Stimulated activated CD8-positive, alpha-beta memory T cell treated with anti-CD3 and anti-CD28 coated beads, Interleukin-12 subunit alpha, Interleukin-12 subunit beta, amount 100 ng/mL, for 24 hours (primary cell): ENCODE data around the gene KRR1.
"Not testable (repeated sequence)": the region's sequence is repeated elsewhere in the genome, so short reads cannot be mapped to it uniquely, and the experiment has no call there.

Experiments
- DNase-seq: peaks from one replicate; pipeline ENCODE4 v3.0.0-alpha.2; 2020; ENCODE audit errors: extremely low read depth

The KRR1 gene

GRCh38 chr12:75525263-75525662 is 13.9 kb upstream of the KRR1 start:
- DNase-seq = no peak

GRCh38 chr12:75522124-75522523 is 10.7 kb upstream of the KRR1 start:
- DNase-seq = not testable (repeated sequence)

GRCh38 chr12:75521224-75521623 is 9.8 kb upstream of the KRR1 start:
- not testable (repeated sequence) for DNase-seq

- no peak for DNase-seq
Measured at GRCh38 chr12:75509621-75510020, 1.8 kb downstream of the KRR1 start.

- DNase-seq = no peak
Measured at GRCh38 chr12:75508159-75508558, 3.2 kb downstream of the KRR1 start.

GRCh38 chr12:75507086-75507485 is 4.3 kb downstream of the KRR1 start:
- DNase-seq = no peak

GRCh38 chr12:75505706-75506312 is 5.6 kb downstream of the KRR1 start:
- DNase-seq = no peak

- no peak for DNase-seq
Measured at GRCh38 chr12:75503866-75504265, 7.5 kb downstream of the KRR1 start.

- no peak for DNase-seq
Measured at GRCh38 chr12:75503459-75503858, 8.0 kb downstream of the KRR1 start.

- no peak for DNase-seq
Measured at GRCh38 chr12:75491169-75491568, 20.2 kb downstream of the KRR1 start.

- DNase-seq = no peak
Measured at GRCh38 chr12:75489613-75490210, 21.7 kb downstream of the KRR1 start.

- DNase-seq = no peak
Measured at GRCh38 chr12:75489187-75489586, 22.2 kb downstream of the KRR1 start.

GRCh38 chr12:75488553-75488952 is 22.9 kb downstream of the KRR1 start:
- DNase-seq = no peak

- DNase-seq = no peak
Measured at GRCh38 chr12:75487308-75487707, 24.1 kb downstream of the KRR1 start.

GRCh38 chr12:75484450-75484849 is 27.0 kb downstream of the KRR1 start:
- not testable (repeated sequence) for DNase-seq

- no peak for DNase-seq
Measured at GRCh38 chr12:75483431-75483830, 28.0 kb downstream of the KRR1 start.

GRCh38 chr12:75482646-75483045 is 28.8 kb downstream of the KRR1 start:
- no peak for DNase-seq

- no peak for DNase-seq
Measured at GRCh38 chr12:75481774-75482173, 29.6 kb downstream of the KRR1 start.

- DNase-seq = no peak
Measured at GRCh38 chr12:75481013-75481705, 30.2 kb downstream of the KRR1 start.

- DNase-seq = no peak
Measured at GRCh38 chr12:75480469-75480949, 30.9 kb downstream of the KRR1 start, which contains the start of gene GLIPR1. Gene GLIPR1 (plus strand): TSS chr12:75480755. CDS start chr12:75480881, 126 bp downstream.

- DNase-seq = no peak
Measured at GRCh38 chr12:75479963-75480461, 31.4 kb downstream of the KRR1 start.

GRCh38 chr12:75478116-75478794 is 33.2 kb downstream of the KRR1 start:
- DNase-seq = no peak
